ACC112 (cell line): ENCODE measurements around the gene DDR2.
"Not testable (repeated sequence)": the region's sequence is repeated elsewhere in the genome, so short reads cannot be mapped to it uniquely, and the experiment has no call there.

Experiments
- H2AFZ ChIP-seq: fragments of 200-600 bp; sonication (generic); one replicate; pipeline ENCODE4 v1.6.0; 2017; ENCODE audit warnings: antibody characterized with exemption, low read length; ENCODE audit not compliant: unreplicated experiment
- H3K27ac ChIP-seq: fragments of 200-600 bp; sonication (generic); 2 replicates; pipeline ENCODE4 v1.5.1; 2014; ENCODE audit warnings: low read depth, mild to moderate bottlenecking, antibody characterized with exemption, low read length, moderate library complexity
- H3K27me3 ChIP-seq: fragments of 200-600 bp; sonication (generic); 2 replicates; pipeline ENCODE4 v1.6.1; 2014; ENCODE audit warnings: mild to moderate bottlenecking, antibody characterized with exemption, low read length, moderate library complexity, mixed read lengths; ENCODE audit not compliant: insufficient read depth
- H3K36me3 ChIP-seq: fragments of 200-600 bp; sonication (generic); 2 replicates; pipeline ENCODE4 v1.6.1; 2016; ENCODE audit warnings: mild to moderate bottlenecking, antibody characterized with exemption, low read length, moderate library complexity, mixed read lengths; ENCODE audit not compliant: insufficient read depth
- H3K4me1 ChIP-seq: fragments of 200-600 bp; sonication (generic); one replicate; pipeline ENCODE4 v1.6.1; 2016; ENCODE audit warnings: low read length, mixed read lengths; ENCODE audit not compliant: insufficient read depth, unreplicated experiment, control insufficient read depth
- H3K4me3 ChIP-seq: fragments of 200-600 bp; sonication (generic); 2 replicates; pipeline ENCODE4 v1.5.1; 2014; ENCODE audit warnings: mild to moderate bottlenecking, low read depth, low read length
- H3K79me2 ChIP-seq: fragments of 200-600 bp; sonication (generic); one replicate; pipeline ENCODE4 v1.6.0; 2016; ENCODE audit warnings: low read length; ENCODE audit not compliant: control insufficient read depth, unreplicated experiment, insufficient read depth

DDR2 gene

DNA sequence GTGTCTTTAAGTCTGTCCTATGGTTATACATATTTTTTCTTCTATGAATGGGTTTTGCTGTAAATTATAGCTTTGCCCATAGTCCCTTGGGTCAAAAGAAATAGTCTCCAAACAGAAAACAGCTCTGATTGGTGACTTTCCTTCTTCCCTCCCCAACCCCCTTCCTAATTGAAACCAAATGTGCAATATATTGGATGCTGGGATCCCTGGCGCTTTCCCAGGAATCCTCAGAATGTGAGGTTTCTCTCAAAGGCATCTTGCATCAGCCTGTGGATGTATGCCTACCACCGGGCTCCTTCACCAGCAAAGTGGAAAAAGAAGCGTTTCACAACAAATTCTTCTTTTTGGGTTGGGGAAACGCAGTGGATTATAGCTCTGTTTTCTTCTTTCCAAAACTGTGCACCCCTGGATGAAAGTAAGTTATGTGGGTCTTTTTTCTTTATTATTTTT, at the start of gene DDR2:
Gene DDR2, plus strand, starts transcription at position 248 of the 450 bp plus-strand sequence. CDS start 86,600 bp downstream, outside the sequence.
- H2AFZ ChIP-seq: peak within 1 kb of the TSS; percentile 80
- peaks cover 63% of the 10 kb centered on the region for H3K4me1 ChIP-seq
- peaks cover 49% of the 10 kb centered on the region for H3K79me2 ChIP-seq
- no peaks in the 10 kb centered on the region for H3K27me3 ChIP-seq
- no peaks in the 10 kb centered on the region for H3K36me3 ChIP-seq
- peak within 1 kb of the TSS; percentile 96 for H3K4me3 ChIP-seq
- H3K27ac ChIP-seq: peak within 1 kb of the TSS; percentile 97

DNA sequence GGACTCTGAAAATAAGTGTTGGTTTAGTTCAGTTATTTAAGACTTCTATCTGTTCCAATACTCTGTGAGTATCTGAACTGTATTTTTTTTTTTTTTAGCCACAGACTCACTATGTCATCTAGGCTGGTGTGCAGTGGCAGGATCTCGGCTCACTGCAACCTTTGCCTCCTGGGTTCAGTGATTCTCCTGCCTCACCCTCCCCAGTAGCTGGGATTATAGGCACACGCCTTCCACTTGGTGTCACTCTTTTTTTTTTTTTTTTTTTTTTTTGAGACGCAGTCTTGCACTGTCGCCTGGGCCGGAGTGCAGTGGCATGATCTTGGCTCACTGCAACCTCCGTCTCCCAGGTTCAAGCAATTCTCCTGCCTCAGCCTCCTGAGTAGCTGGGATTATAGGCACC, 49.4 kb upstream of the DDR2 start:
- not testable (repeated sequence) for H3K4me3 ChIP-seq, H3K4me1 ChIP-seq, H2AFZ ChIP-seq, H3K27me3 ChIP-seq, H3K27ac ChIP-seq
- H3K36me3 ChIP-seq: peaks cover 53% of the 10 kb centered on the region
- peaks cover 31% of the 10 kb centered on the region for H3K79me2 ChIP-seq

DNA sequence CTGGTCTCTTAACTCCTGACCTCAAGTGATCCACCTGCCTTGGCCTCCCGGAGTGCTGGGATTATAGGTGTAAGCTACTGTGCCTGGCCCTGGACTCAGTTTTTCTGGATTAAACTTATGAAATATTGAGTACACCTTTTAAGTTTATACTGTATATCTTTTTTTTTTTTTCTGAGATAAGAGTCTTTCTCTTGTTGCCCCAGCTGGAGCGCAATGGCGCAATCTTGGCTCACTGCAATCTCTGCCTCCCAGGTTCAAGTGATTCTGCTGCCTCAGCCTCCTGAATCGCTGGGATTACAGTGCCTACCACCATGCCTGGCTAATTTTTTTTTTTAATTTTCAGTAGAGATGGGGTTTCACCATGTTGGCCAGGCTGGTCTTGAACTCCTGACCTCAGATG, 47.2 kb upstream of the DDR2 start:
- H3K79me2 ChIP-seq: peaks cover 26% of the 10 kb centered on the region
- H3K4me1 ChIP-seq: not testable (repeated sequence)

DNA sequence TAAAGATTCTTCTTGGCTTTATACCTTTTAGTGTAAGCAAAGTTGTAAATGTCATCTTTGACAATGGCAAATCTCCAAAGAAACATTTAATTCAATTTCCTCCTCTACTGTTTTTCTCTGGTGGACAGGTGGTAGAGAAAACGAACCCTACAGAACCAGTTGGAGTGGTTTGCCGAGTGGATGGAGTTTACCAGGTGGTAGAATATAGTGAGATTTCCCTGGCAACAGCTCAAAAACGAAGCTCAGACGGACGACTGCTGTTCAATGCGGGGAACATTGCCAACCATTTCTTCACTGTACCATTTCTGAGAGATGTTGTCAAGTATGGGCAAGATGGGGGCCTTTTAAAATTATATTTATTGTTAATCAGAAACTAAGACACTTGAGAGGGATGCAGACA, 44.9 kb upstream of the DDR2 start:
- no peak overlapping the region for H2AFZ ChIP-seq
- H3K27ac ChIP-seq: no peak overlapping the region
- peaks cover 18% of the 10 kb centered on the region for H3K79me2 ChIP-seq
- peaks cover 40% of the 10 kb centered on the region for H3K36me3 ChIP-seq
- no peaks in the 10 kb centered on the region for H3K4me1 ChIP-seq
- H3K4me3 ChIP-seq: no peak overlapping the region
- H3K27me3 ChIP-seq: no peaks in the 10 kb centered on the region

More for the DNA sequence above, 47.2 kb upstream of the DDR2 start:
- peaks cover 51% of the 10 kb centered on the region for H3K36me3 ChIP-seq
- not testable (repeated sequence) for H3K4me3 ChIP-seq, H2AFZ ChIP-seq, H3K27ac ChIP-seq, H3K27me3 ChIP-seq

DNA sequence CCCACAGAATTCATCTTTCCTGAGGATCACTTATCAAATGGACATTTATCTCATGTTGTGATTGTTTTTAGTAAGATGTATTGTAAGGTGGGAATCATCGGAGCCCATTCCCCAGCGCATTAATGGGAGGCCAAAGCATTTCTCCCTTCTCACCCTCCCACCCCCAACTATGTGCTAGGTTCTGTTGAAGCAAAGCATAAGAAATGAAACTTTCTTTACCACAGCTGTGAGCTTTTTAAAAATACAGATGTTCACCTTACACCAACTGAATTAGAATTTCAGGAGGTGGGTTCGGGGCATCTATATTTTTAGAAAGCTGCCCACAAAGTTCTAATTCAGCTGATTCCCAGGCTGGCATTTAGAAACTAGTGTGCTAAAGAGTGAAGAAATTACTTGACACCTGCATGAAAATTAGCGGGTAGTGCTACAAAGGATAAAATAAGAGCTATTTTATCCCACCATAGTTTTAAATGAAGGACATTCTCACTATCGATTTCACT, 44.5 kb upstream of the DDR2 start:
- Histone ChIP-seq H3K79me2 (peaks cover 20% of the 10 kb centered on the region), H3K27me3 (no peaks in the 10 kb centered on the region), H3K4me1 (no peaks in the 10 kb centered on the region), H3K27ac (no peak overlapping the region), H3K36me3 (peaks cover 44% of the 10 kb centered on the region), H3K4me3 (no peak overlapping the region), H2AFZ (no peak overlapping the region)

DNA sequence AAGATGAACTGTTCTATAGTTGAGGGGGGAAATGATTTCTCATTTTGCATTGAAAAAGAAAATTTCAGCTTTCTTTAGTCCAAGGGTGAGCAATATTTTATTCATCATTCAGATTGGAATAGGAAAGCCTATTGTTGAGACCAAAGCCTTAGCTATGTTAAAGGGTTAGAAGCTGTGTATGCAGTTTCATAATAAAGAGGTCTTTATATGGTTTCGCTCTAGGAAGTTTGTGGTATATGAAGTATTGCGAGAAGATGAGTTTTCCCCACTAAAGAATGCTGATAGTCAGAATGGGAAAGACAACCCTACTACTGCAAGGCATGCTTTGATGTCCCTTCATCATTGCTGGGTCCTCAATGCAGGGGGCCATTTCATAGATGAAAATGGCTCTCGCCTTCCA, 42.2 kb upstream of the DDR2 start:
- no peaks in the 10 kb centered on the region for H3K27me3 ChIP-seq
- no peak overlapping the region for H2AFZ ChIP-seq
- peaks cover 53% of the 10 kb centered on the region for H3K36me3 ChIP-seq

DNA sequence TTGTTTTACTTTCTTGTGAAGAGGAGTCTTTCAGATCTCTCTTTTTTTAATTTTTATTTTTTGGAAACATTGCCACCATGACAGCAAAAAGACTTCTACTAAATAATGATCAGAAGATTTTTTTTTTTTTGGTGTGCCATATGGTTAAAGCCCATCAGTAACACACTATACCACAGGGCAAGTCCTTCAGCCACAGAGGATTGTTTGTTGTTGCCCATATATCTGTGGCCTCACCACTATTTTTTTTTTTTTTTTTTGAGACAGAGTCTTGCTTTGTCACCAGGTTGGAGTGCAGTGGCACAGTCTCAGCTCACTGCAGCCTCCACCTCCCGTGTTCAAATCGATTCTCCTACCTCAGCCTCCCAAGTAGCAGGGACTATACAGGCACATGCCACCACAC, 41.6 kb upstream of the DDR2 start:
- Histone ChIP-seq H3K27me3 (no peaks in the 10 kb centered on the region), H3K27ac (no peak overlapping the region), H3K4me3 (no peak overlapping the region), H3K4me1 (no peaks in the 10 kb centered on the region), H2AFZ (no peak overlapping the region), H3K79me2 (peaks cover 22% of the 10 kb centered on the region), H3K36me3 (peaks cover 57% of the 10 kb centered on the region)

More for the DNA sequence above, 42.2 kb upstream of the DDR2 start:
- H3K4me1 ChIP-seq: no peaks in the 10 kb centered on the region
- no peak overlapping the region for H3K27ac ChIP-seq
- H3K4me3 ChIP-seq: no peak overlapping the region
- peaks cover 22% of the 10 kb centered on the region for H3K79me2 ChIP-seq

DNA sequence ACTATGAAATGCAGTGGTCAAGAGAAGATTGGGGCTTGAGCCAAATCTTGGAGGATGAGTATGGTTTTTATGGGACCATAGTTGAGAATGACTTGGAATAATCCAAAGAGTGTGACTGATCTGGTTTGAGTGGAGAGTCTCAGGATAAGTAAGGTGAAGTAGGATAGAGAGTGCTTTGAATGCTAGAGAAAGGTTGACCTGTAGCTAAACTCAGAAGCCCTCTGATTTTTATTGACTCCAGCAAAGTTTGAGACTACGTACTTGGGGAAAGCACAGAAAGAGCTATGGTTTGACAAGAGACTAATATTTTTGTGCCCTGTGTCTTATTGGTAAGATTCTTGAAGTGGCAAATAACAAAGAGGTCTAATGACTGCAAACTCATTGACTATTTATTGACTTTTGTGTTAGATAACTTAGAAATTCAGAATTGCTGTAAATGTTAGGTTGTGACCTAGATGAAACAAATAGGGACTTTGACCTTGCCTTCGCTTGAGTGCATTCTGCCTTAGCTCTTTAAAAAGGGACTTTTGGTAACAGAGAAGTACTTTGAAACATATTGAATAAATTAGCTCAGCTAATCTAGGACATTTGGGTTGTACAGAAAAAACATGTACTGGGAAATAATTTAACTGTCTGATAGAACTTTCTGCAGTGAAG, 35.6 kb upstream of the DDR2 start:
- Histone ChIP-seq H3K4me1 (peaks cover 6% of the 10 kb centered on the region), H3K36me3 (peaks cover 65% of the 10 kb centered on the region), H2AFZ (no peak overlapping the region), H3K79me2 (peaks cover 9% of the 10 kb centered on the region), H3K27ac (no peak overlapping the region), H3K4me3 (no peak overlapping the region), H3K27me3 (no peaks in the 10 kb centered on the region)

DNA sequence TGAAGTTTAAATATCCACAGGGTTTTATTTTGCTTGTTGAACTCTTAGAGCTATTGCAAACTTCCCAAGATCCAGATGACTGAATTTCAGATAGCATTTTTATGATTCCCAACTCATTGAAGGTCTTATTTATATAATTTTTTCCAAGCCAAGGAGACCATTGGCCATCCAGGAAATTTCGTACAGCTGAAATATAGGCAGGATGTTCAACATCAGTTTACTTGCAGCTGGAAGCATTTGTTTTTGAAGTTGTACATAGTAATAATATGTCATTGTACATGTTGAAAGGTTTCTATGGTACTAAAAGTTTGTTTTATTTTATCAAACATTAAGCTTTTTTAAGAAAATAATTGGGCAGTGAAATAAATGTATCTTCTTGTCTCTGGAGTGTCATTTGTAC, 32.8 kb upstream of the DDR2 start:
- Histone ChIP-seq H3K4me1 (peaks cover 18% of the 10 kb centered on the region), H3K27me3 (no peaks in the 10 kb centered on the region), H3K4me3 (no peak overlapping the region), H2AFZ (no peak overlapping the region), H3K79me2 (no peaks in the 10 kb centered on the region), H3K36me3 (peaks cover 69% of the 10 kb centered on the region), H3K27ac (no peak overlapping the region)

DNA sequence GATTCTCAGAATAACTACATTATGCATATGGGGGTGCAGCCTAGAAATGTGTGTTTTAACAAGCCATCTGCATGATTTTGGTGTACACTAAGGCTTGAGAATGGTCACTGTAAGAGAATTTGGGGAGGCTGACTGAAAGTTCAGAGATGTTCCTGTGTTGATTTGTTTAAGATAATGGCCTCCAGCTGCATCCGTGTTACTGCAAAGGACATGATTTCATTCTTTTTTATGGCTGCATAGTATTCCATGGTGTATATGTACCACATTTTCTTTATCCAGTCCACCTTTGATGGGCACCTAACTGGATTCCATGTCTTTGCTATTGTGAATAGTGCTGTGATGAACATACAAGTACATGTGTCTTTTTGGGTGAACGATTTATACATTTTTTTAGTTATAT, 29.1 kb upstream of the DDR2 start:
- not testable (repeated sequence) for H3K79me2 ChIP-seq, H3K4me3 ChIP-seq, H3K27me3 ChIP-seq, H2AFZ ChIP-seq
- Histone ChIP-seq H3K27ac (peak overlapping the region; percentile 96; the same call in 1 of the 2 replicates), H3K4me1 (peaks cover 35% of the 10 kb centered on the region), H3K36me3 (peaks cover 46% of the 10 kb centered on the region)

DNA sequence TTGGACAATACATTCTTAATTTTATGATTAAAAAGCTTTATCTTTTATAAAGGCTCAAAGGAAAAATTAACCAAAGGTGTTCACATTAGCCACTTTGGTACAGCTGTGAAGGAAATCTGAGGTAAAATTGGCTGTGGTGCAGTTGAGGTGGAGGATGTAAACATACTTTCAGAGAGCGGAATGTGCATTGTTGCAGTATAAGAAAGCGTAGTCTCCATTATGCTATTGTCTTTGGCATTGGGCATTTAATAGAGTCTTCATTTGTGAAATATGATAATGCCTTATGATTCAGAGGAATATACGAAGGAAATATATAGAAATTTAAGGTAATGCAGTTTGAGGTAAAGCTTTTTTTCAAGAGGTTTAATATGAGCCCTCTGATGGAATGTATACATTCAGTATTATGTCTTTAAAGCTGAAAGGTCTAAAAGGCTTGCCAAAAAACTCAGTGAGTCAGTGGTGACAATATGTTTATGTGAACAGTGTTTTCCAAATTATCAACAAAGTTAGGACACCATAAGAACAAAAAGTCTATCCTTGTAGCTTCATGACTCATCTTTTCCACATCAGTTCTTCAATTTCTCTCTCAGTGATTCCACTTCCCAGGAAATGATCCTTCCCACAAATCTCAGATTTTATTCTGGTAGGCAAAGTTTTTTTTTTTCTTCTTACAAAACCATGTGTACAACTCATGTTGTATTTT, 26.9 kb upstream of the DDR2 start:
- H3K27ac ChIP-seq: peak overlapping the region; percentile 96
- H3K79me2 ChIP-seq: no peaks in the 10 kb centered on the region

More for the DNA sequence above, 26.9 kb upstream of the DDR2 start:
- peaks cover 35% of the 10 kb centered on the region for H3K4me1 ChIP-seq
- no peak overlapping the region for H3K4me3 ChIP-seq
- no peak overlapping the region for H2AFZ ChIP-seq
- H3K36me3 ChIP-seq: peaks cover 32% of the 10 kb centered on the region
- H3K27me3 ChIP-seq: no peaks in the 10 kb centered on the region
